ENCODE results near the gene HIPK2. TPM values are rescaled to one million over a fixed set of nuclear protein-coding genes. Genes with fewer than 3 reads are reported as not detected.

HIPK2 gene
- total RNA-seq, 1 experiment from 2014 or later = 8.3 TPM

DNA sequence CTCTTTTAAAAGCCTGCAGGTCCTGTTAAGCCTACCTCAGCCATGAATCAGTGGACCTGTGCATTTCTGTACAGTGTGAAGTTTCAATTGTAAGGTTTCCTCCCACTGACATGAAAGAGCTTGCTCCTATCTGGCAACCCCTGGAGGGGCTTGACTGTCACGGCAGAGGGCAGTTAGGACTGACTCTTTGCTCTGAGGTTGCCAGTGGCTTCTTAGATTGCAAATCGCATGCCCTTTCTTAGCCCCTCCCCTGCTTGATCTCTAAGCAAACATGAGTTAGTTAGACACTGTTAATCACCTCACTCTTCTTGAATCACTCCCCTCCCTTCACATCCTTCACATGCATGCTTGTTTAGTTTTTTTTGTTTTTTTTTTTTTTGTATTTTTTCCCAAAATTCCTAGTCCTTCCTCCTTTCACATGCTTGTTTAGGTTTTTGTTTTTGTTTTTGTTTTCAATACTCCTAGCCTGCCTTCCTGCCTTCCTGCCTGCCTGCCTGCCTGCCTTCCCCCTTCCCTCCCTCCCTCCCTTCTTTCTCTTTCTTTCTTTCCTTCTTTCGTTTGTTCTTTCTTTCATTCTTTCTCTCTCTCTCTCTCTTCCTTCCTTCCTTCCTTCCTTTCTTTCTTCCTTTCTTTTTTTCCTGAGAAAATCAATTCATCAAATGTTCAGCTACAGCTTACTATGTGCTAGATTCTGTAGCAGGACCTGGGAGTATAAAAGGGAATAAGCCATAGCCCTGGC, 6.0 kb upstream of the HIPK2 start:
- DNase-seq (ENCODE audit: low read depth) = no peak

DNA sequence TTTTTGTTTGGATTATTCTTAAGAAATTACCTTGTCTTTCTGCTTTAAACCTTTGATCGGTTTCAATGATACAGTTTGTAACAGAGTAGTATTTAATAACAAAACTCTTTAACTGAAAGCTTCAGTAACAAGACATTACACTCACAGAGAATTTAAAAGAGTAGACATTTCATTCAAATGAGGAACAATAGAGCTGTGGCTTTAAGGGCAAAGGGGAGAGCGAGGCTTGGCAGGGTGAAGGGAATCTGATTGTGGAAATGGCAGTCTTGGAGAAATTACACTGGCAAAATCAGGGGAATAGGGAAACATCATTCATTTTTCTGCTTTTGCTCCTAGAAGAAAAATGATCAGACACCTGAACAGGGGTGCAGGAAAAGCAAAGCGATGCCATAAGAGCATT, 5.1 kb upstream of the HIPK2 start:
- no peak for DNase-seq (ENCODE audit: low read depth)

DNA sequence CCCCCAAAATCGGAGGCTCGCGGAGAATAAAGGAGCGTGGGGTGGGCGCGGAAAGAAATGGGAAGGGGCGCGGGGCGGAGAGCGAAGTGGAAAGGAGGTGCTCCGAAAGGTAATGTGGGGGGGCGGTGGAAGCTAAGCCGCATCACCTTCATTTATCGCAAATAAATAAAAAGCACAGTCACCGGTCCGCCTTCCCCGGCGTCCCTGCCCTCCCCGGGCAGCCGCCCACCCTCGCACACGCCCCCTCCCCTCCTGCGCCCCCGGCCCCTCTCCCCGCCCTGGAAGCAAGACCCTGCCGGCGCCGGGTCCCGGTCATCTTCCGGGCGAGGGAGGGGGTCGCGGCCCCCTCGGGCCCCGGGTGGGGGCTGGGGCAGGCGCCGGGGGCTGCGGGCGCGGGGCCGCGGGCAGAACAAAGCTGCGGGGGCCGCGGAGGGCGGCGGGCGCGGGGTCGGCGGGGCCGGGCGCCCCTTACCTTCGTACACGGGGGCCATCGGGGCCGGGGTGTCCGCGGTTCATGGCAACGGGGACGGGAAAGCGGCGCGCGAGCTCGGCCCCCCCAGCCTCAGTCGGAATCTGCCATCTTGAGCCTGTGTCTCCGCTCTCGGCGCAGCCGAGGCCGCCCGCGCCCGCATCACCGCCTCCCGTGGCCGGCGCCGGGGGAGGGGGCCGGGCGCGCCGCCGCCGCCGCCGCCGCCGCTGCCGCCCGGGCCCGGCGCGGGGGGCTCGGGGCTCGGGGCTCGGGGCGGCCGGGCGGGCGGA, 486 bp downstream of the HIPK2 start:
- peak; percentile 33 for DNase-seq (ENCODE audit: low read depth)

DNA sequence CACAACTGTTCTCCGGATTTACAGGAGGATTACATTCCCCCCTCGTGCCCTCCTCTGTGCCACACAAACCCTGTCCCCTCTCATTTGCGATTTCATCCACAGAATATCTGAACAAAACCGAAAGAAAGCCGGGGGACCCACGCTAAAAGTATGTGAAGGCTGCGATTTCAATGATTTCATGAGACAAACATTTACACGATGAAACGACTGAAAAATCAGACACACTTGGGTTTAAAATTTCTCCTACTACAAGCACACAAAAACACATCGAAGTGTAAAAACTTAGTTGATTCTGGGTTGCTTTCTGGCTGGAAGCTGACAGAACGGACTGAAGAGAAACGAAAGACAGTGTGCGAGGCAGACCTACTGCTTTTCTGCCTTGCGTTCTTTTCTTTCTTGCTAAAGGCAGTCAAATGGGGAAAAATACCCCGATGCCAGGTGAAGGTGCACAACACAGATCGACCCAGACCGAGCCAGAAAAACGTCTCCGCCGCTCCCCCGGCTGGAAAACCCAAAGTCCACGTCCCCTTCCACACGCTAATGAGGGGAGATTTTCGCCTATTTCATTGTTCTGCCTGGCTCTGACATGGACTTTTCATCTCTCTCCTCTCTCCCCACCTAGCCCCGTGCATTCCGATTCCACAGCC, 1.2 kb downstream of the HIPK2 start:
- peak; percentile 47 for DNase-seq (ENCODE audit: low read depth)

DNA sequence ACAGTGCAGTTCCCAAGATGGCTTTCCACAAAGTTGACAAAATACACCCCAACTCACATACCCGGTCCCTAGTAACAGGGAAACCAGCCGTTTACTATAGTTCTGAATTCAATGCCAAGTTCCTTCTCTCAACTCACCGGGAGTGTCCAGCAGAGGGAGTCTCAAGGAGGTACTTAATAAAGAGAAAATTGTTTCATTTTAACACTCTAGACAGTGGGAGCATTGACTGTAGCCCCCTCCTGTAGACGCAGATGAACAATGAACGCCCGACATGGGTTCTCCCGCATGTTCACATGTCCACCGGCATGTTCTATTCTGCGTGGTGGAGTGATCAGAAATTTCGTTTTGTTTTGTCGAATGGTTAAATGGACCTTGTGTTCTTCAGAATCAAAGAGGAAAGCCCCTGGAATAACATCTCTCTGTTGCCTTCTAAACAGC, 1.9 kb downstream of the HIPK2 start:
- DNase-seq (ENCODE audit: low read depth) = peak; percentile 76

DNA sequence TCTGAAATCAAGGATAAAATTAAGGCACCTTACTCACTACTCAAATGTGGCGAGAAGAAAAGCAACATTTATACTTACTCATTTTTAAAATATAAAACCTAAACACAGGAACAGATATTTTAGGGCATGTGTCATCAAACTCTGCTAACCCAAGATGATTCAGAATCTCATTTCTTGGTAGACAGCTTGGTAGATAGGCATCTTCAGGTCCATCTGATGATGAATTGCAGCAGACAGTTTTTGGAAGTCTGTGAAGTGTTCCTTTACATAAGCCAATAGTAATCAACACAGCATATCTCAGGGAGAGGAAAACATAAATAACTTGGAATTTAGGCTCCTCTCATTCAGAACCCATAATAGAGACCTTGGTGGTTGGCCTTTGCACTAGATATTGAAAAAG, 3.4 kb downstream of the HIPK2 start:
- peak; percentile 84 for DNase-seq (ENCODE audit: low read depth)

DNA sequence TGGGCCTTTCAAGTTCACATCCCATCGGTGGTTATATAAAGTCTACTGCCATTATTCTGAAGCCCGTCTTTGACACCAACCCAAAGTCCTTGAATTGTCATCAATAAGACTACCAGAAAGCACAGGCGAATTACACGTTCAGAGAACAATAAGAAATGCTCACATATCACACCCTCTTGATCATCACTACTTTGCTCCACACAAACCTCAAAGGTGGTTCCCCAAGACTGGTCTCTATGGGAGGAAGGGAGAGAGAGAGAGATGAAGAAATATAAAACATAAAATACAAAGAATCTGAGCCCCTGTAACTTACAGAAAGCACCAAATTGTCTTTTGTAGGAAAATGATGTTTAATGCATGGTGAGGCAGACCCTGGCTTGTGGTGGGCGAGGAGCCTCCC, 4.4 kb downstream of the HIPK2 start:
- DNase-seq (ENCODE audit: low read depth) = no peak

DNA sequence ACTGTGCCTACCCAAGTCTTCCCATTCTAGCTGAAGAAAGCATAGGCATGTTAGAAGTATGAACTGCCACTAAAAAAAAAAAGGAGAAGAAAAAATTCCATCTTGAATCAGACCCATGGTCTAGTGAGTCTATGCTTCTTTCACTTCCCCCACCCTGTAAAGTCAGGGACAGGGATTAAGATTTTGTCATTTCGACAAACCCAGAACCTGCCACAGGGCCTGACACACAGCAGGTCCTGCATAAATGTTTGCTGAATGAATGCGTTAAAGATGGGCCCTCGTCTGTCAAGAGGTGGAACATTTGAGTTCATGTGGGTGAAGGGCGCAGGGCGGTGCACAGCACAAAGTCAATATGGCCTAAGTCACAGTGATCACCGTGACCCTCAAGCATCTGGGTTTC, 4.9 kb downstream of the HIPK2 start:
- DNase-seq (ENCODE audit: low read depth) = no peak

DNA sequence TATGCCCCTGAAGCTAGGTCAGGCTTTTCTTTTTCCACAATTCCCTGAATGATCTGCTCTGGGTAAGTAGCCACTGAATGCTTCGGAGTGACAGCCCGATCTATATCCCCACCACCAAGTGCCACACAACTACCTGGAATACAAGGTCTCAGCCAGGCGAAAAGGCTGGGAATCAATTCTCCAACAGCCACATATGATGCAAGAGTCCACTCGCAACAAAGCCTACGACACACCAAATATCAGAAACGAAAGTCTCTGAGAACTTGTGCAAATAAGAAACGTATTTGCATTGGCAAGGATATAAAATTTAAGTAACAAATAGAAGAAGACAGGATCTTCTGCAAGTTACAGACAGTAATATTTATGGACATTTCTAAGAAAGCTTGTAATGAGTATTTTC, 5.7 kb downstream of the HIPK2 start:
- DNase-seq (ENCODE audit: low read depth) = no peak

DNA sequence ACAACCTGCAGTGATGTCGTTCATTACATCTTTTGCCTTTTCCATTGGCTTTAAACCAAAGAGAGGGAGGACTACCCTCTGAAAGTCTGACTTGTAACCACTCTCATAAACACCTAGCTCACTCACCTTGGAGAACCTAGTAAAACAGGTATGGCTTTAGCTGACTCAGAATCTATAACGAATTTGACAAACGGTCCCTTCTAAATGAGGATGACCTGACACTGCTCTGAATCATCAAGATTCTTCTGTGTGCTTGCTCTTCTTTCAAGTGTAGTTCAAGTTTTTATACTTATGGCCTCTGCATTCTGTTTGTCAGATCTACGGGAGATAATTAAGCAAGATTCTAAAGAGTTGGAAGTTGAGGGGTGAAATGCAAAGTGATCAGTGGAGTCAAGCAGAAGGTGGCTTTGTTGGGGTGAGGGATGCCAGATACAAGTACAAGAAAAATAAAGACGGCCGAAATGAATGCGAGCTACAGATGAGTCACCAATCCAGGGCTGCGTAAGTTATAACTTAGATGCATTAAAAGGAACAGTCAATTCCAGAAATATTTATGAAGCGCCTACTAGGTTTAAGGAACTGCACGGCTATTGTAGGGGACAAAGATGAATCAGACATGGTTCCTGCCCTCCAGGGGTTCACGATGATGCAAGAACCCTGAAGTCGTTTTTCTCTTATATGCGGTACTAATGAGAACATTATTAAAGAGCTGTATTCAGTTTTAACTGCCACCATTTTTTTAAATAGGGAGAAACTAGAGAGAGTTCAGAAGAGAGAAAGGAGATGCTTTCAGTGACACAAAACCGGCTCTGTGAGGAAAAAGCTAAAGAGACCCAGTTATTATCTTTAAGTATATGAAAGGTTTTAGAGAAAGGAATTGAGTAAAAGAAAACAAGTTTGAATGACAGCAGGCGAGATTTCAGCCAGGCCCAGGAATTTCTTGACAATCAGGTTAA, 6.5 kb downstream of the HIPK2 start:
- DNase-seq (ENCODE audit: low read depth) = peak; percentile 93

DNA sequence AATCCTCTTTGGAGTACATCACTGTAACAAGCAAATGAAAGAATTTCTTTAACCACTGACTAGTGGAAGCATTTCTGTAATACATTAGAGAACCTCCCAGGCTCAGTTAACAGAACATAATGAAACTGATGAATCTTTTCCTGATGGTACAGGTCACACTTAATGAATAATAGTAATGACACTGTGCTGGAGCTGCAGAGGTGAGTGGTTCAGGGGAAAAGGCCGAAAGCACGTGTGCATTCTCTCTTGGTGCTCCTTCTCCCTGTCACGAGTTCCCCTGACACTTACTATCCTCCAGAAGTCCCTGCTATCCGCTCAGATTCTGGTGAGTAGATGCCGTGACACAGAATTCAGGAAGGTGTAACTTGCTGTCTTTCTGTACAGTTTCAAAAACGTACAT, 8.0 kb downstream of the HIPK2 start:
- DNase-seq (ENCODE audit: low read depth) = no peak

DNA sequence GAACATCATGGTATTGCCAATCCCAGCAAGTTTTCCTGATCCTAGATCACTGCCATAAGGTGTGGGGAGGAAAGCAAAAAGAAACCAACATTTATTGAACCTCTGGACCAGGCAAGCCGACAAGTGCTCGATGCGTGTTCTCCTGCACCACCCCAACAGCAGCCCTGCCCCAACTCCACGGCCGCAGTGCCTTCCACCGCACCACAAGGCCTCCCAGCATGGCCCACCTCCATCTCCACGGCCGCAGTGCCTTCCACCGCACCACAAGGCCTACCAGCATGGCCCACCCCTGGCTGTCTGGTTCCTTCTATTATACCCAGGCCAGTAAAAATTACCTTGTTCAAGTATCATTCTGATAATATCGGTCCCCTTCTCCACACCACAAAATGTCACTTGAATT, 8.7 kb downstream of the HIPK2 start:
- DNase-seq (ENCODE audit: low read depth) = no peak

DNA sequence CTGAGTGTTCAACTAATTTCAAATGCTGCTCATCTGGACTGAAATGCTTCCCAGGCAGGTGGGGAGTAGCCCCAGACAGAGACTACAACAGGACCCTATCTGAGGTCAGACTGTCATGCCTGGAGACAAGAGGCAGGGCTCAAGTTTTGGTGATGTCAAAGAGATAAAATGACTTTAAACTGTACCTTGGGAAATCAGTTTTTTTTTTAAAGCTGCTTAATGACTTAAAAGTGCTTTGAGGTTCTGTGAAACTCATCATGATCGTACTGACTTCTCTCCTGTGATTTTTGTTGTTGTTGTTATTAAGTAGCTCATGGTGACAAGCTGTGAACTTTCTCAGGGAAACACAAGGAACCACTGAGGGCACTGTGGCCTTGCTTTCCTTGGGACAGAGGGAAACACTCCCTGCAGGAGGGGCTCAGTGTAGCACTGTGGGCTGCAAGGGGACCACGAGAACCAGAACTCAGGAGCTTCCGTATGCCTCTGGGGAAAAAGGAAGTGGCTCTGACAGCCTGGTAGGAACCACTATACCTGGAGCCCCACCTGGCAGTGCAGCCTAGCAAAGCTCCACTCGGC, 9.5 kb downstream of the HIPK2 start:
- DNase-seq (ENCODE audit: low read depth) = no peak

DNA sequence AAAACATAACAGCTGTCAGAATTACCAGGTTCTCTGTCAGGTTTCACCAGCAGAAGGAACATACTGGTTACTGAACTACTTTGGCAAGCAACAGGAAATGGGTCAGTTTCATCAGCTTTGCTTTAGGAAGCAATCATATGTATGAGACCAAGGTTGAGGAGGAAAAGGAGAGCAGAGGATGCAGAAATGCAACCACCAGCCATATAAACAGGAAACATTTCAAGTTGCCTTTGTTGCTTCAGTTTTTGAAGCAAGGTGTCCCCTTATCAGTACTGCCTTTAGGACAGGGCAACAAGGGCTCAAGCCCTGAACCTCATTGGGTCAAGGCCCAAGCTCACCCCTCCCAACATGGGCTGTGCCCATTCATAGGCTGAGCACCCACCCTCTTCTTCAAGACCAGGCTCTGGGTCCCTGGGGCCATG, 10.2 kb downstream of the HIPK2 start:
- no peak for DNase-seq (ENCODE audit: low read depth)

DNA sequence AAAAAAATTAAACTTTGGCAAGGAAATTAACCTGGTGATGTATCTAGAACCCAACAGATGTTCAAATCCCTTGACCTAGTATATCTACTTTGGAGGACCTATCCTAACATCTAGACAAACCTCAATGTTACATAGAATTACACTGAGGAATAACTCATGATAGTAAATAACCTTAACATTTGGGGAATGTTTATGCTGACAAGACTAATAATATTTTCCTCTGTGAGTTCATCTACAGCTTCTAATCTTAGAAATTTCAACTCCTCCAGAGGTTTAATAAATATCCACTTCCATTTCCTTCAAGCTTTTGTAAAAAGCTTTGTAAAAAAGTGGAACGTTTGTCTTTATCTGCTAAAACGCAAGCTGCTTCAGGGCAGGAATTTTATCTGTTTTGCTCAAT, 12.7 kb downstream of the HIPK2 start:
- no peak for DNase-seq (ENCODE audit: low read depth)

DNA sequence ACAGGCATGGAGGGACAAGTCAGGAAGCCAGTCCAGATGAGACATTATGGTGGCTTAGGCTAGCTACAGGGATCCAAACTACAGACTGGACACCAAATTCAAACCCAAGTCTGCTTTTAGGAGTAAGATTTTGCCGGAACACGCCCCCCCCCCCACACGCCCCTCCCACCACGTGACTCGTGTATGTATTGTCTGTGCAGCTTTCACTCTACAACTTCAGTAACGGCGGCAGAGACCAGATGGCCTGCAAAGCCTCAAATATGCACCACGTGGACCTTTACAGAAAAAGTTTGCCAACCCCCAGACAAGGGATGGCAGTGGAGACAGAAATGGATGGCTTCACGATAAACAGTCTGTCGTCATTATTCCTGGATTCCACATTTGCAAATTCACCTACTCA, 14.5 kb downstream of the HIPK2 start:
- DNase-seq (ENCODE audit: low read depth) = peak; percentile 77

DNA sequence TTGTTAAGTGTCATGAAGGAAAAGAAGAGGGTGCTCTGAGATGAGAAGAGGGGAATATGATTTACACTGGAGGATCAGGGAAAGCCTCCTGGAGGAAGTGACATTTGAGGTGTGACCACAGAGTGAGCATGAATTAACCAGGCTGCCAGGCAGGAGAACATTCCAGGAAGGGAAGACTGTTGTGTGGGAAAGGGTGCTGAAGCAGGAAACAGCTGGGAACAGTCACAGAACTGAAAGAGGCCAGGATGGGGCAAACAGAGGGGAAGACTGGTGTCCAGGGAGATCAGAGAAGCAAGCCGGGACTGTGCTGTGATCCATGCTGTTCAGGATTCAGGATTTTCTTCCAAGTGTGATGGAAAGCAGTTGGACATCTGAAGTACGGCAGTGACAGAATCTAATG, 14.9 kb downstream of the HIPK2 start:
- DNase-seq (ENCODE audit: low read depth) = peak; percentile 85

DNA sequence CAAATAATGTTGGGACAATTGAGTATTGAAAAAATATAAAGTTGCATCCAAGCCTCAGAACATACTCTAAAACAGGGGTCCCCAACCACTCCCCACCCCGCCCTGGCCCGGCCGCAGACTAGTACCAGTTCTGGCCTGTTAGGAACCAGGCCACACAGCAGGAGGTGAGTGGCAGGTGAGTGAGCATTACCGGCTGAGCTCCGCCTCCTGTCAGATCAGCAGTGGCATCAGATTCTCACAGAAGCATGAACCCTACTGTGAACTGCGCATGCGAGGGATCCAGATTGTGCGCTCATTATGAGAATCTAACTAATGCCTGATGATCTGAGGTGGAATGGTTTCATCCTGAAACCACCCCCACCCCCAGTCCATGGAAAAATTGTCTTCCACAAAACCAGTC, 19.4 kb downstream of the HIPK2 start:
- DNase-seq (ENCODE audit: low read depth) = no peak

DNA sequence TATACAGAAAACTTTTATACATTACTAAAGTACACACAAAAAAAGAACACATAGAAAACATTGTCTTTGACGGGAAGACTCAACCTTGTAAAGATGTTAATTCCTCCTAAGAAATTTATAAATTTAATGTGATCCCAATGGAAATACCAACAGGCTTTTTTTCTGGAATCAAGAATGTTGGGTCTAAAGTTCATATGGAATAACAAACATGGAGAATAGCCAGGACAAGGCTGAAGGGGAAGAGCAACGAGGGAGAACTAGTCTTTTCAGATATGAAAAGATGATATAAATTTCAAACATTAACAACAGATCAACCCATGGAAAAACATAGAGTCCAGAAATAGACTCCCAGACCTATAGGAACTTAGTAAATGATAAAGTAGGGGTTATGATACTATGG, 19.8 kb downstream of the HIPK2 start:
- no peak for DNase-seq (ENCODE audit: low read depth)

DNA sequence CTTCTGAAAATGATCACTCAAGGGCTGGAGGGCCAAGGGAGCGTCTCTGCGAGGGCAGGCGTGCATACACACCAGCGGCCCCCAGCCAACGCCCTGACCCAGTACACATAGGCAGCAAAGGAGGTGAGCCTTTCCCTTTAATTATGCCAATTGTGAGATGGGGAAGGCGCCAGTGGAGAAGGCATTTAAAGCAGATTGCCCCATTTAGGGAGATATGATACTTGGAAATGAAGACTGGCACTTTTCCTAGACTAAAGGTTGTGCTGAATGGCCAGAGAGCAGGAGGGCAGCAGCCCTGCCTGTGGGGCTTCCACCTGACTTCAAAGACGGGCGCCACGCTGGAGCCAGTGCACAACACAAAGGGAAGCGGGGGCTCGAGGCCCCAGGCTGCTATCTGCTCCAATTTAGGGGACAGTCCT, 24.1 kb downstream of the HIPK2 start:
- DNase-seq (ENCODE audit: low read depth) = no peak

DNA sequence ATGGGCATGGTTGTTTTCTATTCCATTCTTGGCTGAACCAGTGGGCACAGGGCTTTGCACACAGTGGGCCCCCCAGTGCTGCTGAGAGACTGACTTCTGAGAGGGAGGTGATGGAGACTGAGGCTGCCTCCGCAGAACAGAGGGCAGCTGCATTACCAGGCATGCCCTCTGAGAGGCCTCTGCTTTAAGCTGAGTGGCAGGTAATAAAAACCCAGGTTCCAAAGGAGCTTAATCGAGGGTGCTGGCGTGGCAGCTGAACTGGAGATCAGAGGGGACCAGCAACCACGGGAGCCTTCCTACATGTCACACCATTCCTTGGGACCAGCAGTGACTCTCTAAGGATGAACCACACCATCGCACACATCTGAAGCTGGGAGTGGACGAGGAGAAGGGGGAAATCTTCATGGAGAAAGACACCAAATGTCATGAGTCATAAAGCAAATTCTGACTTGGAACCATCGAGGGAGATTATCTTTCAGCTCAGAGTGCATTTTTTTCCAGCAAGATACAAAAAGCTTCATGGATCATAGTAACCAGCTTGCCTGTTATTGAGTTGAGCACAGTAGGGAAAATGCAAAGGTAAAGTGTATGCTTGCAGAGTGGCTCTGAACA, 24.6 kb downstream of the HIPK2 start:
- peak; percentile 25 for DNase-seq (ENCODE audit: low read depth)

Data from RPMI7951 (cell line).